HG03066 (cell line): ENCODE measurements around the gene DMRTA2.
"Not testable (repeated sequence)": the region's sequence is repeated elsewhere in the genome, so short reads cannot be mapped to it uniquely, and the experiment has no call there.

ENCODE experiments used
- ATAC-seq: cut with Tn5 transposase; IDR thresholded peaks from one replicate; pipeline ENCODE4 v1.9.1; 2021; ENCODE audit warnings: low read depth; ENCODE audit not compliant: unreplicated experiment

DMRTA2 gene

GRCh38 chr1:50393522-50394120 is 29.6 kb downstream of the DMRTA2 start:
- no peak for ATAC-seq

GRCh38 chr1:50381551-50381950 is 41.7 kb downstream of the DMRTA2 start:
- not testable (repeated sequence) for ATAC-seq

GRCh38 chr1:50378770-50379169 is 44.5 kb downstream of the DMRTA2 start:
- no peak for ATAC-seq

- no peak for ATAC-seq
Measured at GRCh38 chr1:50373532-50373931, 49.7 kb downstream of the DMRTA2 start.

- ATAC-seq, result no peak
Measured at GRCh38 chr1:50371749-50372148, 51.5 kb downstream of the DMRTA2 start.

- ATAC-seq, result no peak
Measured at GRCh38 chr1:50369830-50370229, 53.4 kb downstream of the DMRTA2 start.

GRCh38 chr1:50369008-50369634 is 54.1 kb downstream of the DMRTA2 start:
- no peak for ATAC-seq

- ATAC-seq, result no peak
Measured at GRCh38 chr1:50368179-50369007, 54.9 kb downstream of the DMRTA2 start.
